GM19467 (cell line): Measurements from ENCODE around the gene CDK7.
"Not testable (repeated sequence)": the region's sequence is repeated elsewhere in the genome, so short reads cannot be mapped to it uniquely, and the experiment has no call there.

Experiments
- ATAC-seq: cut with Tn5 transposase; IDR thresholded peaks from one replicate; pipeline ENCODE4 v1.9.1; 2021; ENCODE audit warnings: mild to moderate bottlenecking, moderate library complexity; ENCODE audit not compliant: unreplicated experiment

CDK7 gene

DNA sequence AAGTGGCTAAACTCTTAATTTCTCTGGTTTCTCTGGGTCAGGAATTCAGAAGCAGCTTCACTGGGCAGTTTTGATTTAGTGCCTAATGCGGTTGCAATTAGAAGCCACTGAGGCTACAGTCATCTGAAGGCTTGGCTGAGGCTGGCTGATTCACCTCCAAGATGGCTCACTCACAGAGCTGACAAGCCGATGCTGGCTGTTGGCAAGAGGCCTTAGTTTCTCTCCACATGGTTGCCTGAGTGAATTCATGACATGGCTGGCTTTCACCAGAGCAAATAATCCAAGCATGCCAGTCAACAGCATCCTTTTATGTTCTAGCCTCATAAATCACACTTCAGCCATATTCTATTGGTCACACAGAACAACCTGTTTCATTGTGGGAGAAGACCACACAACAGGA lies 2.8 kb upstream of the CDK7 start:
- no peak for ATAC-seq

DNA sequence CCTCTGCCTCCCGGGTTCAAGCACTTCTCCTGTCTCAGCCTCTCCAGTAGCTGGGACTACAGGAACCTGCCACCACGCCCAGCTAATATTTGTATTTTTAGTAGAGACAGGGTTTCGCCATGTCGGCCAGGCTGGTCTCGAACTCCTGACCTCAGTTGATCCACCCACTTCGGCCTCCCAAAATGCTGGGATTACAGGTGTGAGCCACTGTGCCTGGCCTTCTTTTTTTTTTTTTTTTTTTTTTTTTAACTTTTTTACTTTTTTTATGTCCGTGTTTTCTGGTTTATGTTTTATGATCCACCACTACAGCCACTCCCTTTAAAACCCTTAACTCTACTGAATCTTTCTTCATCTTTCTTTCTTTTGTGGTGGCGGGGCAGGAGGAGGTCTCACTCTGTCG lies 2.0 kb downstream of the CDK7 start:
- not testable (repeated sequence) for ATAC-seq

DNA sequence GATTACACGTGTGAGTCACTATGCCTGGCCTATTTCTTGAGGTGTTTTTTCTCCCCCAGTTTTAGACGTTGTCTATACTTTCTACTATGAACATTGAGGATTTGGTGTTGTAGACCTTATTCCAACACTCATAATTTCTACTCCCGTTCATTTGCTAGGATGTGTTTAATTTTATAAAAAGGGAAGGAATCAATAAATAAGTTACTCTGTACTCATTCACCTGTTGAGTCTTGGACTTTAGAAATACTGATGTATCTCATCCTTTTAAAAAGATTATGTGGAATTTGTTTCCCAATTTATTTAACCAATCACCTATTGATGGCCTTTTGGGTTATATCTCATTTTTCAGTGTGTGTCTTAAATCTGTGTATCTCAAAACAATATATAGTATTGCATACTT lies 3.2 kb downstream of the CDK7 start:
- ATAC-seq, result no peak

DNA sequence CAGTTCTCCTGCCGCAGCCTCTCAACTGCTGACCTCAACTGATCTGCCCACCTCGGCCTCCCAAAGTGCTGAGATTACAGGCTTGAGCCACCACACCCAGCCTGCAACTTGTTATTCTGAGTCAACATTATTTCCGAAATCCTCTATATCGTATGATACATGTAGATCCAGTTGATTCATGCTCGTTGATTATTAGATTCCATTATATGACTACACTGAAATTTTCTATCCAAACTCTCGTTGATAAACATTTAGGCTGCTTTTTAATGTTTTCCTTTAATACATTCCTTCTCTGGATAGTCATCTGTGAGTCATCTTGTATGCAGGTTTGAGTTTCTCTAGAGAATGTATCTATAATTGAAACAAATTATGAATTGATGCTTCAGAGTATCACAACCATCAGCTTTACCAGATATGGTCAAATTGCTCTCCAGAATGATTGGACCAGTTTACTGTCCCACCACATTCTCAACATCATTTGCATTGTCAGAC lies 4.1 kb downstream of the CDK7 start:
- no peak for ATAC-seq

DNA sequence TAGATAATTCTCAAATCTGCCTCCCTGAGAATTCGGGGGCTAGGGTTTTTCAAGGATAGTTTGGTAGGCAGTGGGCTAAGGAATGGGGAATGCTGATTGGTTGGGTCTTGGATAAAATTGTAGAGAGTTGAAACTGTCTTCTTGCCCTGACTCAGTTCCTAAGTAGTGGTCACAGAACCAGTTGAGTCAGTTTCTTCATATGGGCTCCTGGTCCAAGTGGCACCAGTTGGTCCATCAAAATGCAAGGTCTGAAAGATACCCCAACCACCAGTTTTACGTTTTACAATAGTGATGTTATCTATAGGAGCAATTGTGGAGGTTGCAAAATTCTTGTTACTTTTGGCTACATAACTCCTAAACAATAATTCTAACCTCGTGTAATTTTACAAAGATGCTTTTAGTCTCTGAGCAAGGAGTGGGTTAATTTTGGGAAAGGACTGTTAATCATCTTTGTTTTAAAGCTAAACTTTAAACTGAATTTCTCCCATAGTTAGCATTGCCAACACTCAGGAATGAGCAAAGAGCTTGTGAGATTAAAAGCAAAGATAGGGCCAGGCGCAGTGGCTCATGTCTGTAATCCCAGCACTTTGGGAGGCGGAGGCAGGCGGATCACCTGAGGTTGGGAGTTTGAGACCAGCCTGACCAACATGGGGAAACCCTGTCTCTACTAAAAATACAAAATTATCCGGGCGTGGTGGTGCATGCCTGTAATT lies 7.7 kb downstream of the CDK7 start:
- ATAC-seq, result no peak

DNA sequence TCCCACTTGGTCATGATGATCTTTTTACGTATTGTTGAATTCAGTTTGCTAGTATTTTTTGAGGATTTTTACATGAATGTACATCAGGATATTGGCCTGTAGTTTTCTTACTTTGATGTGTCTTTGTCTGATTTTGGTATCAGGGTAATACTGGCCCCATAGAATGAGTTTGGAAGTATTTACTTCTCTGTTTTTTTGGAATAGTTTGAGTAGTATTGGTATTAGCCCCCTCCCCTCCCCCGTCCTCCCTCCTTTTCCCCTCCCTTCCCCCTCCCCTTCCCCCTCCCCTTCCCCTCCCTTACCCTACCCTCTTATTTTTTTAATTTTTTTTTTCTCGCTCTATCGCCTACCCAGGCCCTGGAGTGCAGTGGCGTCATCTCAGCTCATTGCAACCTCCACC lies 10.3 kb downstream of the CDK7 start:
- ATAC-seq, result no peak

DNA sequence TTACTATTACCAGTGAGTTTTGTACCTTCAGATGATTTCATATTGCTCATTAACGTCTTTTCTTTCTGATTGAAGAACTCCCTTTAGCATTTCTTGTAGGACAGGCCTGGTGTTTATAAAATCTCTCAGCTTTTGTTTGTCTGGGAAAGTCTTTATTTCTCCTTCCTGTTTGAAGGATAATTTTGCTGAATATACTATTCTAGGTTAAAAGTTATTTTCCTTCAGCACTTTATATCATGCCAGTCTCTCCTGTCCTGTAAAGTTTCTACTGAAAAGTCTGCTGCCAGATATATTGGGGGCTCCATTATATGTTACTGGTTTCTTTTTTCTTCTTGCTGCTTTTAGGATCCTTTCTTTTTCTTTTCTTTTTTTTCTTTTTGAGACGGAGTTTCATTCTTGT lies 13.3 kb downstream of the CDK7 start:
- ATAC-seq, result no peak

DNA sequence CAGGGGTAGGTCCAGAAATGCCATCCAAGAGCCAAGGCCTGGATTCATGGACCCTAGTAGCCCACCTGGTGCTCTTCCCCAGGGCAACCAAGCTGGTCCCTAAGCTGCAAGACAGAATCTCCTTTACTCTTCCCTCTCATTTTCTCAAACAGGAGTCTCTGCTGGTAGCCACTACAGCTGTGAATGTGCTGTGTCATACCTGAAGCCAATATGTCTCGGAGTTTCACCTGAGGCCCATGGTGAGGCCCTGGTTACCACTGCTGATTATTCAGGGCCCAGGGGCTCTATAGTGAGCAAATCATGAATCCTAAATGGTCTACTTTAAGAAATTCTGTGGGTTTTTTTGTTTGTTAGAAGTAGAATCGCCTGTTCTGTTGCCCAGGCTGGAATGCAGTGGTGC lies 15.9 kb downstream of the CDK7 start:
- ATAC-seq, result no peak

DNA sequence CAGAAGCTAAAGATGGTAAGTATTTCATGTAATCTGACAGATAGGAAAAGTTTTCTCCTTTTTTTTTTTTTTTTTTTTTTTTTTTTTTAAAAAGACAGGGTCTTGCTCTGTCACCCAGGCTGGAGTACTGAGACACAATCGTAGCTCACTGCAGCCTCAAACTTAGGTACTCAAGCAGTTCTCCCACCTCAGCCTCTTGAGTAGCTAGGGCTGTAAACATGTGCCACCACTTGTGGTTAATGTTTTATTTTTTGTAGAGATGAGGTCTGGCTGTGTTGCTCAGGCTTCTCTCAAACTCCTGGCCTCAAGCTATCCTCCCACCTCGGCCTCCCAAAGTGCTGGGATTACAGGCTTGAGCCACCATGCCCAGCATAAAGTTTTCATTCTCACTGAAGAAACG lies 17.8 kb downstream of the CDK7 start:
- no peak for ATAC-seq

DNA sequence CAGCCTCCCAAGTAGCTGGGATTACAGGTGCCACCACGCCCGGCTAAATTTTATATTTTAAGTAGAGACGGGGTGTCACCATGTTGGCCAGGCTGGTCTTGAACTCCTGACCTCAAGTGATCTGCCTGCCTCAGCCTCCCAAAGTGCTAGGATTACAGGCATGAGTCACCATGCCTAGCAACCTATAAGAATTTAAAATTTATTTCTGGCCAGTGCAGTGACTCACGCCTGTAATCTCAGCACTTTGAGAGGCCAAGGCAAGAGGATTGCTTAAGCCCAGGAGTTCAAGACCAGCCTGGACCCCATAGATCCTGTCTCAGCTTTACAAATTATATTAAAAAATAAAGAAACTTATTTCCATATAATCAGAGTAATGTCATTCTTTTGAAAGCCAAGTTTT lies 21.3 kb downstream of the CDK7 start:
- ATAC-seq, result not testable (repeated sequence)

DNA sequence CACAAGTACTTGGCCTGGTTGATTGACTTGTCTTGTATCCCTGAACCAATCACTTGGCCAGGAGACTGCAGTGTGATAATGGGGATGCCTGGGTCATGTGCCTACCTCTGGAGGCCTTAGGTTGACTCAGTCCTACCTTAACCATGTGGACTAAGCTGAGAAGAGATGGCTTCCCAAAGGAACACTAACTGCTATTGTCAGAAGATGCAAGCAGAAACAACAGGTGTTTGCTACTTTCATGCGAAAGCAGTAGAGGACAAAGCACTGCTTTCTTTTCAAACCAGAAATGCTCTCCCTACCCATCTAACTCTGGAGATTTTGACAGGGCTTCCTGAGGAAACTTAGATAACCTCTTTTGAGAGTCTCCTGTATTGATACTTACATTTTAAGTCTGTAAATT lies 22.9 kb downstream of the CDK7 start:
- no peak for ATAC-seq

DNA sequence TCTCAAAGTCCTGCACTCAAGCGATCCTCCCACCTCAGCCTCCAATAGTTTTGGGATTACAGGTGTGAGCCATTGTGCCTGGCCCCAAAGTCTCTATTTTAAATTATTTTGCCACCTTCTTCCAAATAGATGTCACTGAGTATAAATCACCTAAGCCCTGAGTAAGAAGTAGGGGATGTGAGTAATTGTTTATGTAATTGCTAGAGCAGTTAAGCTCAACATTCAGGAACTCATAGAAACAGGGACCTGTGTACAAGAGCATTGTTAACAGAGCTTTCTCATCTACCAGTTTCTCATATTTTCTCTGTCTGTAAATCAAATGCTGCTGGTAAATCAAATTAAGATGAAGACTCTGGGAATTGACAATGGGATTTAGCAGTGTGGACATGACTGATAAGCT lies 26.3 kb downstream of the CDK7 start:
- ATAC-seq, result no peak

DNA sequence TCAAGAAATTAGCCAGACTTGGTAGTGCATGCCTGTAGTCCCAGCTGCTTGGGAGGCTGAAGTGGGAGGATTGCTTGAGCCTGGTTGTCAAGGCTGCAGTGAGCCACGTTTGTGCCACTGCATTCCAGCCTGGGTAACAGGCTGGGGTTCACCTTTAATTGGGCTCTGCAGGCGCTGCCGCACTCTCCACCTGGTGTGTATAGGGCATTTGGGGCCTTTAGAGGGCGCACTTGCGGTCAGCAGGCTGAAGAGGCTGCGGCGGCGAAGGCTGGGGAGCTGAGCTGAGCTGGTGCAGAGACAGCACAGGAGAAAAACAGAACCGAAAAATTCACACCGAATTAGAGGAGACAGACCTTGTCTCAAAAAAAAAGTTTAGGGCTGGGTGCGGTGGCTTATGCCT lies 31.2 kb downstream of the CDK7 start:
- no peak for ATAC-seq

DNA sequence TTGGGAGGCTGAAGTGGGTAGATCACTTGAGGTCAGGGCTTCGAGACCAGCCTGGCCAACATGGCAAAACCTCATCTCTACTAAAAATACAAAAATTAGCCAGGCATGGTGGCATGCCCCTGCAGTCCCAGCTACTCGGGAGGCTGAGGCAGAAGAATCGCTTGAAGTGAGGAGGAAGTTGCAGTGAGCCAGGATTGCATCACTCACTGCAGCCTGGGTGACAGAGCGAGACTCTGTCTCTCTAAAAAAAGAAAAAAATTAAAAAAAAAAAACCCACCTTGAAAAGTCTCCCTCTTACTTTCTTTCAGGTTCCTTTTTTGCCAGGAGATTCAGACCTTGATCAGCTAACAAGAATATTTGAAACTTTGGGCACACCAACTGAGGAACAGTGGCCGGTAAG lies 34.2 kb downstream of the CDK7 start:
- no peak for ATAC-seq

DNA sequence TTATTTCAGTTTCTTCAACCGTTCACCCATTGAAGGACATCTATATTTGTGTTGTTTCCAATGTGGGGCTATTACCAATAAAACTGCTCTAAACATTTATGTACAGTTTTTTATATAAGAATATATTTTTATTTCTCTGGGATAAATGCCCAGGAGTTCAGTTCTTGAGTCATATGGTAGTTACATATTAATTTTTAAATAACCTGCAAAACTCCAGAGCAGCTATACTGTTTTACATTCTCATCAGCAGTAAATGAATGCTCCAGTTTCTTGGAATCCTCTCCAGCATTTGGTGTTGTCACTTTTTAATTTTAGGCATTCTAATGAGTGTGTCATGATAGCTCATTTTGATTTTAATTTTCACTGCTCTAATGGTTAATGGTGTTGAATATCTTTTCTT lies 36.2 kb downstream of the CDK7 start:
- ATAC-seq, result no peak

DNA sequence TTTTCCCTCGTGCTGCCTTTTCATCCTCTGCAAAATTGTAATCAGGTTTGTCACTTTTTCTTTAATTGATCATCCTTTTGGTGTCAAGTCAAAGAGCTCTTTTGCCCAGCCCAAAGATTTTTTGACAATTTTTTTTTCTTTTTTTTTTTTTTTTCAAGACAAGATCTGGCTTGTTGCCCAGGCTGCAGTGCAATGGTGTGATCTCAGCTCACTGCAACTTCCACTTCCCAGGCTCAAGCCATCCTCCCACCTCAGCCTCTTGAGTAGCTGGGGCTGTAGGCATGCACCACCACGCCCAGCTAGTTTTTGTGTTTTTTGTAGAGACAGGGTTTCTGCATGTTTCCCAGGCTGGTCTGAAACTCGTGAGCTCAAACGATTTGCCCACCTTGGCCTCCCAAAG lies 36.7 kb downstream of the CDK7 start:
- ATAC-seq, result no peak

DNA sequence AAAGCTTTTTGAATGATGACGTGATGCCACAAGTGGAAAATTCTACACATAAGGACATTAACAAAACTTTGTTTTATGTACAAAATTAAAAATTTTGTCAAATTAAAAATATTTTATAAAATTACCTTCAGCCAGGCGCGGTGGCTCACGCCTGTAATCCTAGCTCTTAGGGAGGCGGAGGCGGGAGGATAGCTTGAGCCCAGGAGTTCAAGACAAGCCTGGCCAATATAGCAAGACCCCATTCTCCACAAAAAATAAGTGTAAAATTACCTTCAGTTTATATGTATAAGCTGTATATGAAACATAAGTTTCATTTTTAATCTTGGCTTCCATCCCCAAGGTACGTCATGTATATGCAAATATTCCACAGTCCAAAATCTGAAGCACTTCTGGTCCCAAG lies 40.9 kb downstream of the CDK7 start:
- no peak for ATAC-seq

DNA sequence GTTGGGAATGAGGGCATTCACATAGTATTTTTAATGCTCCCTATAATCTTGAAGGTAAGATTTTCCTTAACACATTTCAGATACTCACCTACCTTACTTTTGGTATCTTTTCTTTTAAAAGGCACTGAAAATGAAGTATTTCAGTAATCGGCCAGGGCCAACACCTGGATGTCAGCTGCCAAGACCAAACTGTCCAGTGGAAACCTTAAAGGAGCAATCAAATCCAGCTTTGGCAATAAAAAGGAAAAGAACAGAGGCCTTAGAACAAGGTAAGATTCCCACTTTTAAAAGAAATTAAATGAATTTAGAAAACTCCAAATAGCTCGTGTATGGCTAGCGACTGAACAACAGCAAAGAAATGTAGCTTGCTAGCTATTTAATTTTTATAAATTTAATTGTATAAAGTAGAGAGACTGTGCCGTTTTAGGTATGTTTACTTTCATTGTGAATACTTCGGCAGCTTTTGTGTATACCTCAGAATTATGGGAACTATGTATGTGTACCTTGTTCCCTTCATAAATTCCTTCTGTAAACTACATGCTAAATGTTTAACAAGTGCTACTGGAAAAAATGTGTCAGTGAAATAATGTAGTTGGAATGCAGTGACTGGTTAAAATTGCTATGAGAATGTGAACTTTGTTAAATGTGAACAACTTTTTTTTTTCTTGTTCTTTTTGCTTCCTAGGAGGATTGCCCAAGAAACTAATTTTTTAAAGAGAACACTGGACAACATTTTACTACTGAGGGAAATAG lies 41.9 kb downstream of the CDK7 start:
- ATAC-seq, result no peak

DNA sequence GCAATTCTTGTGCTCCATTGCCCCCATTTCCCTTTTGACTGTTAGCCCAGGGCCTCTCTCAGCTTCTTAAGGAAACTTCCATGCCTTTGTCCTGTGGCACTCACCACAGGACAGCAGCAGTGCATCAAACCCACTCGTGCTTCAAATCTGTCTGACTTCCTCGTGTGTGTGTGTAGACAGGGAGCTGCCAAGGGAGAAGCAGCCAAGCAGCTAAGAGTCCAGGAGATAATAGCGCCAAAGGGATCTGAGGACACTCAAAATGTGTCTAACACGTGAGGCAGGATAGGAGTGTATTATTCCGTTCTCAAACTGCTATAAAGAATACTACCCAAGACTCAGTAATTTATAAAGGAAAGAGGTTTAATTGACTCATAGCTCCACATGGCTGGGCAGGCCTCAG lies 44.8 kb downstream of the CDK7 start:
- no peak for ATAC-seq

DNA sequence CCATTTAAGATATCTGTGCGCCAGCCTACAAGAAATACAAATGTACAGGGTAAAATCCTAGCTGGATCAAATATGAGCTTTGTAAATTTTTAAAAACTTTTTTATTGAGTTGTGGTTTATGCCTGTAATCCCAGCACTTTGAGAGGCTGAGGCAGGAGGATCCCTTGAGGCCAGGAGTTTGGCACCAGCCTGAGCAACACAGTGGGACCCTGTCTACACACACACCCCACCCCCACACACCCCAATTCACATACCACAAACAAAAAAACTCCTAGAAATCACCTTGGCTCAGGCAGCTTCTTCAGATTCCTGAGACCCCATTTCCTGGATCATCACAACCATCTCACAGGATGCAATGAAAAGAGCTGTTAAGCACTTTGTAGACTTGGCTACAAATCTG lies 46.4 kb downstream of the CDK7 start:
- no peak for ATAC-seq

DNA sequence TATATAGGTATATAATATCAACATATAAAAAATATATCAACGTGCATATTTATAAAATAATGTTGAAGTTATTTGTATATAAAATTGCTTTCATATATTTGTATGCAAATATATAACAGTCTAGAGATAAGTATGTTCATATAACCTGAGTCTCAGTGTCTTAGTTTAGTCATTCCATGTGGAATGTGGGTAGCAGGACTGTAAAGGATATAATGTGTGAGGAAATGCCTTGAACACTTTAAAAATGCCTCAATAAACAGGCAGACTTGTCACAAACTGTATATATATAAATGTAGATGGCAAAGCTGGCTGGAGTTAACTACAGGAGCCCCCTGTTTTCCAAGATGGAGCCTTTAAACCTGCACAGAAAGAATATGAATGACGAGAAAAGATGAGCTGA lies 49.5 kb downstream of the CDK7 start:
- no peak for ATAC-seq

DNA sequence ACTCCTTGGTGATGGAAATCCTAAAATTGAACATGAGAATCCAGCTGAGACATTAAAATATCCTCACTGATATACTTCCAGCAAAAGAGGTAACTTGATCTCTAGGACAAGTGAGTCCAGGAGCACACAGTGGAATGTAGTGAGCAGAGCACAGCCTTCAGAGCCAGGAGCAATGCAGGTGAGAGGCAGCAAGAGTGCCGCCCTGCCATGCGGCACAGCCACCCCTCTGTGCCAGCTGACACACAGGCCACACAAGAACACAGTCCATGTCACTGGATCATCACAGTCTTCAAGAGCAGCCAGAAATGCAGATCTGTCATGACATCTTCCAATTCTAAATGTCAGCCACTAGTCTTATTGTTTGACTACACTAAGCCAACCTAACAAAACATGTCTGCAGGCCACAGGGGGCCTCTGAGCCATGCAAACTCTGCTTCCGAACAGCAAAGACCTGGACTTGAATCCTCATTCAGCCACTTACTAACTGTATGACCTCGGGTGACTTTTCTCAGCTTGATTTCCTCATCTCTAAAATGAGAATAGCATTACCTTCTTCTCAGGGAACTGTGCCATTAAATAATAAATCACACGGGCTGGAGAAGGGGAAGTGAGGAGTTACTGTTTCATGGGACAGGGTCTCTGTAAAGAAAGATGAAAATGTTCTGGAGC lies 50.9 kb downstream of the CDK7 start:
- no peak for ATAC-seq
